Fibroblast of villous mesenchyme (primary cell): ENCODE data around the gene NAA25. TPM values are rescaled to one million over a fixed set of nuclear protein-coding genes. Genes with fewer than 3 reads are reported as not detected.
"Not testable (repeated sequence)": the region's sequence is repeated elsewhere in the genome, so short reads cannot be mapped to it uniquely, and the experiment has no call there.

Experiments used
- DNase-seq: peaks from one replicate; pipeline ENCODE4 v3.0.0-alpha.2; 2010; ENCODE audit warnings: low read depth
- H3K4me3 ChIP-seq: 2 replicates; pipeline ENCODE4 v1.5.1; 2011; ENCODE audit warnings: low read depth, mild to moderate bottlenecking, low read length
- CTCF ChIP-seq: IDR thresholded peaks from 2 replicates; pipeline ENCODE4 v1.5.1; 2012; ENCODE audit warnings: low read depth, mild to moderate bottlenecking, low read length; ENCODE audit not compliant: insufficient read depth
- total RNA-seq: library from RNA; depleted of rRNA; stranded (reverse); fragments of >200 nt; gene quantifications from 2 replicates; pipeline ENCODE4 v1.2.3, GENCODE V29; 2012

Gene NAA25
- total RNA-seq, 1 donor, result 30.7 TPM

GRCh38 chr12:112017041-112017440 lies 91.5 kb downstream of the NAA25 start:
- no peak overlapping the region for H3K4me3 ChIP-seq
- no peak for DNase-seq
- no peak for TF ChIP-seq CTCF

- no peak for TF ChIP-seq CTCF
- no peak for DNase-seq
- no peak overlapping the region for H3K4me3 ChIP-seq
Observed at GRCh38 chr12:112015938-112016337, 92.6 kb downstream of the NAA25 start.

DNA sequence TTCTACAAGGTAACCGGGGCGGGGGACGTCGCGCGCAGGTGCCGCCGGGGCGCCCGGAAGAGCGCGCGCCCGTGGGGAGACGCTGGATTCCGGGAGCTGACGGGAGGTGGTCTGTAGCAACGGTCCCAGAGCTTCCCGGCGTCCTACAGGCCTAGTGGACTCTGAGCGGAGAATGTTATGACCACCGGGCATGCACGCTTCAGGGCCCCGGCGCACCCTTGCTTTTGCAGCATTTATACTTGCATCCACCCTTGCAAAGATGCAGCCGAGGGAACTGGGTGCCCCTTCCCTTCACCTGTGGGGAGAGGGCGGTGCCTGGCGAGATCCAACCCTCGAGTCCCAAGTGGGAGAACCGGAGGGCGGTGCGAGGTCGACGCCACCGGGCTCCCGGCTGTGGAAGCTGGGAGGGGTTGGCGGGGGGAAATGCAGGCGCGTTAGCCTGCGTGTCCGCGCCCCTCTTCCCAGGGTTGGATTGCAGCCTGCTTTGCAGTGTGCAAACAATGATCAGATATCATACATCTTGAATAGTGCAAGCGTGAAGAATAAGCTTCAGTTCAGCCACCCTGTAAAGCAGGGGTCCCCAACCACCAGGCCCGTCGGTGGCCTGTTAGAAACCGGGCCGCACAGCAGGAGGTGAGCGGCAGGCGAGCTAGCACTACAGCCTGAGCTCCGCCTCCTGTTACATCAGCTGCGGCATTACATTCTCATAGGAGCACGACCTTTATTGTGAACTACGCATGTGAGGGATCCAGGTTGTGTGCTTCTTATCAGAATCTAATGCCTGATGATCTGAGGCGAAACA lies 94.8 kb downstream of the NAA25 start:
- peak; percentile 85 for DNase-seq
- no peak for TF ChIP-seq CTCF
- H3K4me3 ChIP-seq, result peak overlapping the region; percentile 96

- H3K4me3 ChIP-seq, result peak within 1 kb of the TSS; percentile 96
- DNase-seq, result peak; percentile 99
- TF ChIP-seq CTCF, result peak; percentile 51
Observed at GRCh38 chr12:112012775-112013600, 95.6 kb downstream of the NAA25 start, which contains the start of the genes ERP29 and TMEM116. ERP29 (plus strand) TSS chr12:112013426; CDS start chr12:112013466, 40 bp downstream. TMEM116 (minus strand) TSS chr12:112013165; CDS start chr12:112005270, 7,895 bp downstream.

GRCh38 chr12:112011685-112012084 lies 96.9 kb downstream of the NAA25 start:
- no peak for TF ChIP-seq CTCF
- no peak overlapping the region for H3K4me3 ChIP-seq
- DNase-seq, result no peak

GRCh38 chr12:112010415-112011344 lies 97.9 kb downstream of the NAA25 start:
- no peak for TF ChIP-seq CTCF
- DNase-seq, result no peak
- H3K4me3 ChIP-seq, result no peak overlapping the region

DNA sequence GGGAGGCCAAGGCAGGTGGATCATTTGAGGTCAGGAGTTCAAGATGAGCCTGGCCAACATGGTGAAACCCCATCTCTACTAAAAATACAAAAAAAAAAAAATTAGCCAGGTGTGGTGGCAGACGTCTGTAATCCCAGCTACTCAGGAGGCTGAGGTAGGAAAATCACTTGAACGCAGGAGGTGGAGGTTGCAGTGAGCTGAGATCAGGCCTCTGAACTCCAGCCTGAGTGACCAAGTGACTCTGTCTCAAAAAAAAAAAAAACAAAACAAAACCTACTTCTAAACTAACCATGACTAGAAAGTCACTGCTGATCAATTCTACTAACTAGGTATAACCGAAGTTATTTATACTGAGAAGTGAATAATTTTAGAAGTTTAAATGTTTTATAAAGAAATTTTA lies 99.0 kb downstream of the NAA25 start:
- not testable (repeated sequence) for H3K4me3 ChIP-seq, DNase-seq
